Activated effector memory CD4-positive, alpha-beta T cell treated with Interleukin-2 at 50 U/mL for 16 hours (primary cell): ENCODE data around the gene VAV2.

Source experiments
- DNase-seq: peaks from one replicate; pipeline ENCODE4 v3.0.0-alpha.2; 2020

Gene VAV2

DNA sequence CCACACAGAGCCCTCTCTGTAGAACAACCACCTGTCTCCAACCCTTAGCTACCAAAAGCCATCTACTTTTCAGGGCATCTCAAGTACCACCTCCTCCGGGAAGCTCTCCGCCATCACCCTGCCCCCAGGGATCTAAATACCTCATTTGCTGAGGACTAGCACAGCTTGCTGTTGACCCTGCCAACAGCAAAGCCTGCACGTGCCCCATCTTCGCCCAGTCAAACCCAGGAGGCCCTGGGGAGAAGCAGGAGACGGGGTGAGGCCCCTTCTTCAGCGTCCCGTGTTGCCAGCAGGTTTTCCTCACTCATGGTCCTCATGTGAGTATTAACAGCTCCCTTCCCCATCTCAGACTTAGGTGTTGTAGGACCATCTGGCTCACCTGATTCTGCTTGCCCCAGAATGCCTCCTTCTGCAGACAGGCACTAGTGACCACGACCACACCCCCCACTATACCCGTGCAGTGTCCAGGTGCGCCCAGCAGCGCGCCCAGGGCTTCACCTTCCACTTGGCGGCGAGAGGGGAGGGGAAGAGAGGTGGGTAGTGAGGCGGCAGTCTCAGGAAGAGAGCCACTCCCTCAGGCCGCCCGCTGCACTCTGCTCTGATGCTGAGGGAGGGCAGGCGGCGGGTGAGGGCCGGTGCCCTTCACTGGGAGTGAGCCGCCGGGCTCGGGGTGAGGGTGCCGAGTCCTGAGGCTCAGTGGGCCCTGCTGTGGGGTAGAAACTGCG is 11.1 kb downstream of the VAV2 start:
- DNase-seq, result no peak

DNA sequence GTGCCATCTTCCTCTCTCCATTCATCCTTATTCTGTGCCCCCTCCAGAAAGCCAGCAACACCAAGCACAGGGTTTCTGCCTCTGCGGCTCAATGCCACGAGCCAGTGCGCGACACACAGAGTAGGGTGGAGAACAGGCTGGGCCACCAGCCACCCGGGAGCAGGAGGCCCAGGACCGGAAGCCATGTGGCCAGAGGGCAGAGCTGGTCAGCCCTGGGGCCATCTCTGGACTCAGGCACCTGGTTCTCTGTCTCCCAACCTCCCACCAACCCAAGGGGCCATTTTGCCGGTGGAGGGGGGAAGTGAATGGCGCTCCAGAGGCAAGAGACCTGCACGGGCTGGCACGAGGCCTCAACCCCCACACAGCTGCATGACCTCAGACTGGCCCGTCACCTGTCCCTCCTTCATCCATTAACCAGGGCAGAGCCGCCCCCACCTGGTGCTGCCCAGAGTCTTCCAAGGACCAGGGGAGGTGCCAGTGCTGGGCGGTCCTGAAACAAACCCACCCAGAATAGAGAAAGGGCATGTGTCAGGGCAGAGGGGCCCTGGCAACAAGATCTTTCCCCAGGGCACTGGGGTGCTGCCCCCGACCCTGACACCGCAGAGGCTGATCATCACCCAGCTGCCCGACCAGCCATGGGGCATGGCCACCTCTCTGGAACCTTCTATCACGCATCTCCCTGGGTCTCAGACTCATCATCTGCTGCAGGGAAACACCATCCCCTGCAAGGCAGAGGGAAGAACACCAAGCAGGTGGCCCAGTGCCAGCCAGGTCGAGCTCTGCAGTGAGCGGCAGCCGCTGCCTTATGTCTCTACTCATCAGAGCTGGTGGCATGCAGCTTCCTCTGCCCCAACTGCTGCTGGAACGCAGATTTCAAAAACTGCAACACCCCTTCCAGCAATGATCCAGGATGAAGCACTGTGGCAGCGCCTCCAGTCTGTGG is 11.9 kb downstream of the VAV2 start:
- DNase-seq, result no peak

DNA sequence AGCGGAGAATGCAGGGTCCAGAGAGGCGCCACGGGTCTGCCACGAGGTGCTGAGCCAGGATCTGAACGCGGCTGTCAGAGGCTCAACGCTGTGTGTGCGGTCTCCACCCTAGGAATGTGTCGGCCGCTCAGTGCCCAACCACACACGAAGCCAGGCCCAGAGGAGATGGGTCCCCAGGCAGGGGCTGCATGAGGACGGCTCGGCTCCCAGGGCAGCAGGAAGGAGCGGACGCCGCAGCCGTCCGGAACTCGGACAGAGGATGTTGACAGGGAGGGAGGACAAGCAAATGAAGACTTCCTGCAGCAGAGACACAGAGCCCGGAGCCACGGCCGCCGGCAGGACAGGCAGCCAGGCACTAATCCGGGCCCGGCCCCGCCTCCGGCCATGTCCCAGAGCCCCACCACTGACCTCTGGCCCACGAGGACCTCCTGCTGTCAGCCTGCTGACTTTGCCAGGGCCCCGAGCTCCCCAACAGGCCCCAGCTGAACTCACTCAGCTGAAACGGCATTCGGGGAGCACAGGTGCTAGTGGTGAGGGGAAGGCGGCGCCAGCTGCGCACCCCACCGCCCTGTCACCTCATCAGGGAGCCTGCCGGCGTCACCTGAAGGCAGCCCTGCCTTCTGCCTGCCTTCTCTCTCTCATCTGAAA is 12.7 kb downstream of the VAV2 start:
- DNase-seq, result no peak

DNA sequence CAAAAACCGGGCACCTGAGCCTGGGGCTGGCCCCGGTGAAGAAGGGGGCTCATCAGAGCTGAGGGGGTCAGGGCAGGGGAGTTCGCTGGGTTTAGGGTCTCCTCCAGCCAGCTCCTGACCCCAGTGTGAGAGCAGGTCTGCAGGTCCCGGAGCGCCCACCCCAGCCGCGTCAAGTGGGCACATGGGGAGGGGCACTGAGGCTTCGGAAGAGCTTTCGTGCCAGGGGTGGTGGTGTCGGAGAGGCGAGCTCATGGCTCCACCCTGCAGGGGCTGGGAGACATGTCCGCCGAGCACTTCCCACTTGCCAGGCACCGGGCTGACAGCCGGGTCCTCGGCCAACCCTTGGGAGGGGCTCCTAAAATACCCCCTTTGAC is 13.2 kb downstream of the VAV2 start:
- DNase-seq, result no peak

DNA sequence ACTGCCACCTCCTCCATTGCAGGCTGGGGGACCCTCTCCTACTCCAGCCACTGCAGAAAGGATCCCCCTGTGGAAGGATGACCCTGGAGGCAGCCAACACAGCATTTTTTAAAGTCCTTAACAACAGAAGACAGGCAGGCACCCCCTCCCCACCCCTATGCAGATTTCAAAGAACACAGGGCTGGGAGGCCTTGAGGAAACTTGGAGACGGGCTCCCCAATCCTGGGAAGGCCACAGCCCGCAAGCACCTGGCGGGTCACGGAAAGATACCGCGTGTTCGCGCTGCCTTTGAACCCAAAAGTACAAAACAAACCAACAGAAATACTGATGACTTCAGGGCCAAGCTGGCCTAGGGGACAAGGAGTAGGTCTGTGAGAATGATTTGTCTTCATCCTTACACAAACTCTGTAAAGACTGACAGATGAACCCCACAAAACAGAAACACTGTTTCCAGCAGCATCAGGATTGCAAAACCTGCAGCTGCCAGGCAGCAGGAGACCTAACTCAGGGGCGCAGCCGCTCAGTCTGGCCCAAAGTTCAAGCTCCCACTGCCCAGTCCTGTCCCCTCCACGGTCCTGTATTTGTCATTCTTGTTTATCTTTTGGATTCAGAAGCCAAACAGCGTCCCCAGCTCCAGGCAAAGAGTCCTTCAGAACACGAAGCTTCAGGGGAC is 13.8 kb downstream of the VAV2 start:
- DNase-seq, result no peak

DNA sequence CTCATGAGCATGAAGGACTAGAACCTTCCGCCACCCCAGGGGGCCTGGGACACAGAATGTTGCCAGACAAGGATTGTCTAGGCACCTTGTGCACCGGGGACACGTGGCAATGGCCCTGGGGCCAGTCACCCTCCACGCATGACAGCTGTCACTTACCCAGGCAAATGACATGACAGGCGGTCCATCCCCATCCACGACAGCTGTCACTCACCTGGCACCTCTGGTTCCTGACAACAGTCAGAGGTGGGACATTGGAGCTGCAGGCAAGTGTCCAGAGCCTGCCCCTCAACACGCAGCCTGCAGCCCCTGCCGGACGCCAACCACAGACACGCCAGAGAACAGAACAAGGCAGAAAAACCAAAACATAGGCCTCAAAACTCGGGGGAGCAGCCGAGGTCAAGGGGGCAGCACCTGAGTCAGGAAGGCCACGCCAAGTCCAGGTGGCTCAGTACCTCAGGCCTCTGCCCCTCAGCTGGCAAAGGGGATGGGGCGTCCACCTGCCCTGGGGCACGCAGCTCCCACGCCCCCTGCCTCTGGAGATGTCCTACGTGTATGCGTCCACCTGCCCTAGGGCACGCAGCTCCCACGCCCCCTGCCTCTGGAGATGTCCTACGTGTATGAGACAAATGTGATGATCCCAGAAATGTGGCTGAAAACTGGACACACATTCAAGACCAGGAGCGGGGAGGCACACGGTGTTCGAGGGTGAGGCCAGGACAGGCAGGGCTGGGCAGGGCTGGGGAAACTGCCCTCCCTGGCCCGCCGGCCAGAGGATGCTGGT is 14.5 kb downstream of the VAV2 start:
- no peak for DNase-seq

DNA sequence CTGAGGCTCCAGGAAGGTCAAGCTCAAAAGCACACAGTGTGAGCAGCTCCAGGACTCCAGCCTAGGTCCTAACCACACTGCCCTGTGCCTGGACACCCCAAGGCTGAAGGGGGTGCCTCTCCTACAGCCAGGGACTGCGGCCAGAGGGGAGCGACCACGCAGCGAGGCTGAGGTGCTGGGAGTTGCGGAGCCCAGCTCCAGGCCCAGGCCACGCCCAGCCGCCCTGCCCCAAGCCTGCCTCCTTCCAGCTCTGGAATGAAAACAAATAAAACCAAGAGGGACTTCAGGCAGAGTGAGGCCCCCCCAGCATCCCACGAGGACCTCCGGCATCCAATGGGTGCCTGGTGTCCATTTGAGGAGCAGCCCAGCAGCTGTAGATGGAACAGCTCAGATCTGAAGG is 15.2 kb downstream of the VAV2 start:
- DNase-seq, result no peak

DNA sequence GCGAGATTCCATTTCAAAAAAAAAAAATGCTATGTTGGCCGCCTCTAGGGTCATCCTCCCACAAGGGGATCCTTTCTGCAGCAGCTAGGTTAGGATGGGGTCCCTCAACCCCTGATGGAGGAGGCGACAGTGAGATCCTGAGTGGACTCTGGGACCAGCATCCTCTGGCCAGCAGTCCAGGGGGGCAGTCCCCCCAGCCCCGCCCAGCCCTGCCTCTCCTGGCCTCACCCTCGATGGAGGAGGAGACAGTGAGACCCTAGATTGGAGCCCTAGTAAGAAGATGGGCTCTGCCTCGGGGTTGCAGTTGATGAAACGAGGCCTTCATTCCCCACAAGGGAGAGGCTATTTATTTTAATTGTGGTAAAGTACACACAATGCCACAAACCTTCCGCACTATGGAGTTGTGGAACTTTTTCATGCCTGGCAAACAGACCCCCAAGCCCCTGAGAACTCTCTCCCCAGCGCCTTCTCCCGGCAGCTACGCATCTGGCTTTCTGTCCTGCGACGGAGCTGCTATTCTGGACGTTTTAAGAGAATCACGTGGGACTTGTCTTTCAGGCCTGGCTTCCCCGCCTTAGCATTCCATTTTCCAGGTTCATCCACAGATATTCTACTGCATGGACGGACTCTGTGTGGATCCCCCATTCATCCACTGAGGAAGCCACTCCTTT is 15.8 kb downstream of the VAV2 start:
- no peak for DNase-seq

DNA sequence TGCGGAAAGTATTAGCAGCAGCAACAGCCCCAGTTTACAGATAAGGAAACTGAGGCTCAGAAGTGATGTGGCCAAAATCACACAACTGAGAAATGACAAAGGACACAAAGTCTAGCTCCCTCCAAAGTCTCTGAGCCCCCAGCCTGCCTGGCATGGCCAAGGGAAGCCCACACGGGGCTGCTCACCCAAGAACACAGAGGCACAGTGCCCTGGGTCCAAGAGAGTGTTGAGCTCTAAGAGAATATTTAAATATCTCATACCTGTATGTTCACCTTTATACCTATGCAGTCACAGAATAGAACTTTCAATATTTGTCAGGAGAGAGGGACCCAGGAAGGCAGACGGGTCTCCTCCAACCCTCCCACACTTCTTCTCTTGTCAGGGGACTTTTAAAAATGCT is 16.6 kb downstream of the VAV2 start:
- no peak for DNase-seq

DNA sequence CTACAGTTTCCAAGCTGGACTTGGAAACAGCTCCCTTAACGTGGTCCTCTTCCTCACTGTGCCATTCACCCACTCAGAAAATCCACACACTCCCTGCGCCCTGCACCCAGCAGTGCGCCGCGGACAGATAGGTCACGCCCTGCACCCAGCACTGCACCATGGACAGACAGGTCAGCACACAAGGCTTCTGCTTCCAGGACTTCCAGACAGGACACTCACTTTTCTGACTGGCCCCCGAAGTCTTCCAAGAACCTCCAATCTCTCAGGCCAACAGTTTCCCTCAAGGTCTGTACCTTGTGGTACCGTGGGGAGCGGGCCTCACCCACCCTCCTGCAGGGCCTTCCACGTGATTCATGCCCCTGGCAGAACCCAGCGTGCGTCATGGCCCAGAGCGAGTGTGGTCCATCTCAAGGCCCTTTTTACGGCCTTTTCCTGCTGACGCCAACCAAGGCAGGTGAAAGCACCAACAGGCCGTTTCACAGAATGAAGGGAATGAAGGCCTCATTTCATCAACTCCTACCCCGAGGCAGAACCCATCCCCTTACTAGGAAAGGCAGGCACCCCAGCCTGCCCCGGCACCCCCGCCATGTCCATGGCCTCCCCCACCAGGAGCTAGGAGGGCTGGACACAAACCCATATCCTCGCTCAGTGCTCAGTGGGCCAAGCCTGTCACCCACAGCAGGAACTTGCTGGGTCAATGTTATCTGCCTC is 17.3 kb downstream of the VAV2 start:
- no peak for DNase-seq

DNA sequence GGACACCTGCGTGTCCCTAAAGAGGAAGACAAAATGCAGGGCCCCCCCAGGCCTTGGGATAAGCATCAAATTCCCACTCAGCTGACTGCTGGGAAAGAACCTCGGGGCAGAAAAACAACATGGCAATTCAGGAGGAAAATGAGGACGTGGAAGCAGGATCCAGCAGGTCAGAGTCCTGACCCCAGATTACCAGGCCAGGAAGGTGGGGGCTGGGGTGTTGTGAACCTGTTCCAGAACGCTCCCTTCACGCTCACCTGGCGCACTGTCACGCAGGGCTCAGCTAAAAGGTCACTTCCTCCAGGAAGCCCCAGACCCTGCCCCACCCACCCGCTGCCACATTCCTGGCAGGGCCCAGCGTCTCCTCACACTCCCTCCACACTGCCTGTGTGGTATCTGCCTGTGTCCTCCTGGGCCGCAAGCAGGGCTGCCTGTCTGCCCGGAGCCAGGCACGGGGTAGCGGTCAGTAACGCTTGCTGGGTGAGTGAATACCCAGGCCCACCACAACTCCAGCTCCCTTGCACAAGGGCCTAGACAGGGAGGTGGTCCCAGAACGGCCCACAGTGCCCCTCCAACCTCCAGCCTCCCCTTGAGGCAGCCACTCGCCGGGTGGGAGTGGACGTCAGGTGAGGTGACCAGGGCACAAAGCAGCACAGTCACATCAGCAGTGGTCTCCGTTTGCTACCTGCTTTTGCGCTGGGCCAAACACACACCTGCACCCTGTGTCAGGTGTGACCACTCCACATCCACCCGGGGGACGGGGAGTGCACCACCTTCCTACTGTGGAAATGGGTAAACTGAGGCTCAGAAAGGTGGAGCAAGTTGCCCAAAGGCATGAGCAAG is 18.1 kb downstream of the VAV2 start:
- no peak for DNase-seq

DNA sequence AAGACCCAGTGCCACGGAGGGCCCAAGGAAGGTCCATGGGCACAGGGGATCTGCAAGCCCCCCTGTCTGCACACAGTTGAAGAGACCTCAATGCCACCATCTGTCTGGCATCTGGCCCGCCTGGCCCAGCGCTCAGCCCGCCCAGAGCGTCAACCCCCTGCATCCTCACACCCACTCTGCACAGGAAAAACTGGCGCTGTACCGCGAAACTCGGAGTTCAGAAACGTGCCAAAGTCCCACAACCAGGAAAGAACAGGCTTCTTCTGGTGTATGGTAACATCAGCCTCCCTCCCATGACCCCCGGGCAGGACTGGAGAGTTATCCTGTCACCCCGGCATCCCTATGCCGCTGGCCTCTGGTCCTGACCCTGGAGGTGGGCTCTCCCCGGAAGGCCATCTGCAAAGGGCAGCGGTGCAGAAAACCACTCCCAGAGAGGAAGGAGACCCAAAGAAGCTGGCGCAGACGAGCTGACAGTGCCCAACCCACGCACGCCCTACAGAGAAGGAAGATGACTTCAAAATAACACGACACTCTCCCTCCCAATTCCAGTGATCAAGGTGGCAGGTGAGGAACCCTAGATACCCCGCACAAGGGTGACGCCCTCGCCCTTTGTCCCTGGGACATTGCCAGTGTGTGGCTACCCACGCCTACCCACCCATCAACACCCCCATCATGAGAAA is 18.9 kb downstream of the VAV2 start:
- DNase-seq, result no peak

DNA sequence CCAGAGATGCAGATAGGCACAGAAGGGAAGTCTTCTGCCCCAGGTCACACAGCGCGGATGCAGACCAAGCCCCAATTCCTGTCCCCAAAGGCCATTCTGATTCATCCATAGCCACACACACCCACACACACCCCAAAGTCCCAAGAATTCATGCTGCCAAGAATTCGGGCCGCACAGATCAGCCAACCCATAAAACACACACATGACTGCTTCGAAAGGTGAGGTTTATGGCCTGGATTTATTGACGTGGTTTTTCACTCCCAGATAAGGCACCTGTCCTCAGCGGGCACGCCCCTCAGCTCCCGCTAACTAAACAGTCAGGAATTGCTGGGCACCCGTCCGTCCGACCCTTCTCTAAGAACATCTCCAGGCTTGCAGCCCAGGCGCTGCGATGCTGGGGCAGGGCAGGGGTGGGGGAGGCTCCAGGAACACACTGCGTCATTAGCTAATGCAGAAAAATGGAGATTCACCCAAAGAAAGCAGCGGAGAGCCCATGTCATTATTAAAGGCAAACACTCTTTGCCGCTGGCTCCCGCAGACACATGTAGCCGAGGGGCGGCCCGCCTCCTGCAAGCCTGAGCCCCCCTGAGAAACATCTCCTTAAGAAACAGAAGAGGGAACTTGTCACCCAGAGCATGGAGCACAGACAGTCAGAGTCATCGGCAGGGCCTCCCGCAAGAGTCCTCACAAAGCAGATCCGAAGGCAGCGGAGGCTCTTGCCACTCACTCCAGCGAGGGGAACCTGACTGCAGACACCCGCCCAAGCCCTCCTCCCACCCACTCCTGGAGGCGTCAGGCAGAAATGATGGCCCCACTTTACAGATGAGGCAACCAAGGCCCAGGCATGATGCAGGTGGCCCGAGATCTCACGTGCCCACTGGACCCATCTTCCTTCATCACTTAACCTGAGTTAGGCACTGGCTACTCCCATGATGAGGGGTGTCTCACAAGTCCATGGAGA is 19.9 kb downstream of the VAV2 start:
- no peak for DNase-seq

DNA sequence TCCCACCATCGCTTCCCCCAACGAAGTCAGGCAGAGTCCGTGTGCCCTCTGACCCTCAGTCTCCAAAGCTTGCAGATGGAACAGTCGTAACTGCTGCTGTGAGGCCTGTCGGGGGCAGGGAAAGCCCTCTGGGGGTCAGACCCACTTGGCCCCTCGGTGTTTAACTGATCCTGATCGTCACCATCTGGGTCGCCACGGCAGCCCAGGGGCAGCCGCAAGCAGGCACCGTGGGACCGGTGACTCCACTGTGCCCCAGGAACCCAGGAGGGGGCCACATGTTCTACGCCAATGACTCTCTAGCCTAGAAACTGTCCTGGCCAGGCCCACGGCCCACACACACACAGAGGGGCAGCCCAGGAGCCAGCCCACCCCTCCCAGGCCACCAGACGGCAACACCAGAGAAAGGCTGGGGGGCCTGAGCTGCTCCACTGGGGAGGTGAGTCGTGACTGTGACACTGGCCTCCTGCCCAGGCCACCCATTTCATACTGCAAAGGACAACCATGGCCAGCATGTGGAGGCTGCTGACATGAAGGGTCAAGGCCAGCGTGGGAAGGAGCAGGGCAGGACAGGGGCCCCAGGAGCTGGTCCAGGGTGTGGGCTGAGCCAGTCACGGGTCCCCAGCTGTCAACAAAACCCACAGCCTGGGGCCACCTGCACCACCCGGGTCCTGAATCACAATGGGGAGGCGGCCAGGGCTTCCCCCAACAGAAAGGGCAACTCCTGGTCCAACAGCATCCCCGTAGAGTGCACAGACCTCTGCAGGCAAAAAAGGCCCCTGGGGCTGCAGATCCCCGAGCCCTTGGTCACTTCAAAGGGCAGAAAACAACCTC is 20.8 kb downstream of the VAV2 start:
- no peak for DNase-seq

DNA sequence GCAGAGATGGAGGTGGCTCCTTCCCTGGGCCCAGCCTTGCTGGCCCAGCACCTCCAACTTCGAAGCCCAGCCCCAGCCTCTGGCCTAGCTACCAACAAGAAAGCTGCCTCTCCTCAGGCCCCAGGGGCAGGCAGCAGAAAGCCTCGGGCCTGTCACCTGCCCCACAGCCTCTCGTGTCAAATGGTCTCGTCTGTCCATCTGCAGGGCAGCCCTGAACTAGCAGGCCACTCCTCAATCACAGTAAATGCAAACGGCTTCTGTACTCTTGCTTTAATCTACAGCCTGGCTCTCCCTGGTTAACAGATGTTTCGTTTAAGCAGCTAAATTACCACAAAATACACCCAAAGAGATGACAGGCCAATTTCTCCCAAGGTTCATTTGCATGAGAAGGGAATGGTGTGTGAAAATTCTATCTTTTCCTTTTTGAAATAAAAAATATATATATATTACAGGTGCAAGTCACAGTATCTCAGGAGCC is 21.5 kb downstream of the VAV2 start:
- DNase-seq, result no peak

DNA sequence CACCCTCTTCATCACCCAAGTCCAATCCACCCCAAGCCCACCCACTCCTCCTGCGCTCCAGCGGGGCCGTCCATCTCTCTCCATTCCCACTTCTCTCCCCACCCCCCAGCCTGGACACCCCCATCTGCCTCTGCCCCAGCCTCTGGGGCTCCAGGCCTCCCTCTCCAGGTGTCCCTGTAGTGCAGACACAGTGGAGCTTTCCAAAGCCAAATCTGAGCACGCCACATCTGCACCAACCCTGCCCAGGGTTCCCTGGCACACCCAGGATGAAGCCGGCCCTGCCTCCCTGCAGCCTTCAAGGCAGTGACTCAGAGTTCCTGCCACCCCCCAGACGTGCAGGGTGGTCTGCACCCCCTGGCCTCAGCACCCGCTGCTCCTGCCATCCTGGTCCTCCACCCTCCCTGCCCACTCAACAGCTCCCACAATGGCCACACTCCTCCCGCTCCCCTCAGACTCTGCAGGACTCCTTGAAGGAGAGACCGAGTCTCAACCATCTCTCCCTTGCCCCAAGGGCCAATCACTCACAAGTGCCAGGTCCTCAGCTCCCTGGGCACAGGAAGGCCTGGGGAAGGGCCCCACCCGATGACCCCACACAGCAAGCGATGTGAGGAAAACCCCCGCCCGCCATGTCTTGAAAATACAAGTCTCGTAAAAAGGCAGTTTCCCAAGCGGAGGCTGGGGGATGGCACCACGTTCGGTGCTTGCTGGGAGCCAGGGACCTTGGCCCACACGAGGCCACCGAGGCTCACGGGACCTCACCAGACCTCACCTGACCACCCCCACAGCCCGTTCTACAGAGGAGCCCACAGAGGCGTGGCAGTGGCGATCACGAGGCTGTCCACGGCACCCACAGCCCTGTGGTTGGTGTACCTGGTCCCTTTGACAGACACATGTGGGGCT is 22.2 kb downstream of the VAV2 start:
- no peak for DNase-seq
